Esophagus squamous epithelium (tissue), 4 donors: Measurements from ENCODE around the gene ASPDH.

ENCODE experiments used
- POLR2A ChIP-seq, 4 donors: fragments of 450-650 bp; IDR thresholded peaks; one replicate each; pipeline ENCODE4 v1.6.1; 2017; ENCODE audit warnings: antibody characterized with exemption in 4 of 4, mild to moderate bottlenecking in 4 of 4, moderate library complexity in 3 of 4
- TF ChIP-seq, protein P1 (sequence below), 6 experiments: fragments of 450-650 bp in 4 of 6; fragments of 200-600 bp in 2 of 6; sonication (generic) in 2 of 6; IDR thresholded peaks; one replicate each; pipeline ENCODE4 v1.5.1; 2016 to 2019; ENCODE audit warnings: antibody characterized with exemption in 6 of 6, mild to moderate bottlenecking in 4 of 6, moderate library complexity in 4 of 6

DNA sequence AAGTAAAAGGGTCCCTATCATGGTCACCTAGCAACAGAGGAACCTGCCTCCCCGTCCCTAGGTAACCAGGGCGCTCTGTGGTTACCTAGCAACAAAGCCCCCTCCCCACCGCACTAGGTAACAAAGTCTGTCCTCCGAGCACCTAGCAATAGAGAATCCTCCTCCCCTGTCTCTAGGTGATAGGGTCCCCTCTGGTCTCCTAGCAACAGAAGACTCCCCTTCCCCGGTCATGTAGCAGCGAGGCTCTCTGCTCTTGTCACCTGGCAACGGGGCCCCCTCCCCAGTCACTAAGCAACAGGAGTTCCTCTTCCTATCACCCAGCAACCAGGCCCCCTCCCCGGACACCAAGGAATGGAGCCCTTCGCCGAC, 3.0 kb downstream of the ASPDH start:
- no peak for TF ChIP-seq POLR2A (IDR thresholded peaks at IDR 0.05)
- TF ChIP-seq, protein P1, sequence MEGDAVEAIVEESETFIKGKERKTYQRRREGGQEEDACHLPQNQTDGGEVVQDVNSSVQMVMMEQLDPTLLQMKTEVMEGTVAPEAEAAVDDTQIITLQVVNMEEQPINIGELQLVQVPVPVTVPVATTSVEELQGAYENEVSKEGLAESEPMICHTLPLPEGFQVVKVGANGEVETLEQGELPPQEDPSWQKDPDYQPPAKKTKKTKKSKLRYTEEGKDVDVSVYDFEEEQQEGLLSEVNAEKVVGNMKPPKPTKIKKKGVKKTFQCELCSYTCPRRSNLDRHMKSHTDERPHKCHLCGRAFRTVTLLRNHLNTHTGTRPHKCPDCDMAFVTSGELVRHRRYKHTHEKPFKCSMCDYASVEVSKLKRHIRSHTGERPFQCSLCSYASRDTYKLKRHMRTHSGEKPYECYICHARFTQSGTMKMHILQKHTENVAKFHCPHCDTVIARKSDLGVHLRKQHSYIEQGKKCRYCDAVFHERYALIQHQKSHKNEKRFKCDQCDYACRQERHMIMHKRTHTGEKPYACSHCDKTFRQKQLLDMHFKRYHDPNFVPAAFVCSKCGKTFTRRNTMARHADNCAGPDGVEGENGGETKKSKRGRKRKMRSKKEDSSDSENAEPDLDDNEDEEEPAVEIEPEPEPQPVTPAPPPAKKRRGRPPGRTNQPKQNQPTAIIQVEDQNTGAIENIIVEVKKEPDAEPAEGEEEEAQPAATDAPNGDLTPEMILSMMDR (IDR thresholded peaks at IDR 0.05): no peak
